Amygdala (tissue), 56 donors: Measurements from ENCODE around the gene EIF2B1.
"Not testable (repeated sequence)": the region's sequence is repeated elsewhere in the genome, so short reads cannot be mapped to it uniquely, and the experiment has no call there.

Experiments
- DNase-seq, 56 donors: peaks; one replicate each; lab custom pipeline; 2025; lab: John Stamatoyannopoulos, UW

EIF2B1 gene

GRCh38 chr12:123621619-123622530 lies 11.6 kb downstream of the EIF2B1 start:
- DNase-seq = no peak

- DNase-seq = no peak
Observed at GRCh38 chr12:123621101-123621500, 12.4 kb downstream of the EIF2B1 start.

GRCh38 chr12:123617580-123617979 lies 15.9 kb downstream of the EIF2B1 start:
- DNase-seq = no peak

- no peak for DNase-seq
Observed at GRCh38 chr12:123617144-123617543, 16.3 kb downstream of the EIF2B1 start.

- no peak for DNase-seq
Observed at GRCh38 chr12:123614531-123614930, 19.0 kb downstream of the EIF2B1 start.

- DNase-seq = no peak
Observed at GRCh38 chr12:123614110-123614509, 19.4 kb downstream of the EIF2B1 start.

GRCh38 chr12:123608182-123608581 lies 25.3 kb downstream of the EIF2B1 start:
- DNase-seq = peak in 1 of 56 donors; percentile 1

- no peak for DNase-seq
Observed at GRCh38 chr12:123607756-123608155, 25.7 kb downstream of the EIF2B1 start.

- DNase-seq = not testable (repeated sequence)
Observed at GRCh38 chr12:123603495-123603894, 30.0 kb downstream of the EIF2B1 start.

- no peak for DNase-seq
Observed at GRCh38 chr12:123602651-123603195, 30.8 kb downstream of the EIF2B1 start.

GRCh38 chr12:123601602-123602489 lies 31.6 kb downstream of the EIF2B1 start, which contains the start of gene DDX55:
TSS of gene DDX55 (plus strand) at chr12:123602099. CDS start at chr12:123602149, 50 bp downstream.
- DNase-seq = peak in 55 of 56 donors; percentile 39 to 89 (median 77)

GRCh38 chr12:123599721-123600120 lies 33.8 kb downstream of the EIF2B1 start:
- no peak for DNase-seq

GRCh38 chr12:123599310-123599709 lies 34.2 kb downstream of the EIF2B1 start:
- DNase-seq = no peak

- no peak for DNase-seq
Observed at GRCh38 chr12:123598522-123598921, 35.0 kb downstream of the EIF2B1 start.

- no peak for DNase-seq
Observed at GRCh38 chr12:123597100-123597499, 36.4 kb downstream of the EIF2B1 start.

- no peak for DNase-seq
Observed at GRCh38 chr12:123595729-123596128, 37.8 kb downstream of the EIF2B1 start.

- DNase-seq = no peak
Observed at GRCh38 chr12:123591702-123592481, 41.6 kb downstream of the EIF2B1 start.

- DNase-seq = no peak
Observed at GRCh38 chr12:123580772-123581171, 52.7 kb downstream of the EIF2B1 start.

GRCh38 chr12:123578829-123579228 lies 54.7 kb downstream of the EIF2B1 start:
- not testable (repeated sequence) for DNase-seq

GRCh38 chr12:123578243-123578642 lies 55.2 kb downstream of the EIF2B1 start:
- no peak for DNase-seq
